H1 (cell line): ENCODE data around the gene ST8SIA4. TPM values are rescaled to one million over a fixed set of nuclear protein-coding genes. Genes with fewer than 3 reads are reported as not detected.

Experiments
- CTCF ChIA-PET: fragments of 300-600 bp; sonication (Branson Sonifier 250); formaldehyde crosslinking; loops from one replicate; lab custom pipeline; 2021; ENCODE audit not compliant: partially characterized antibody; lab: Charles Lee
- POLR2A ChIA-PET: fragments of 300-600 bp; sonication (Branson Sonifier 250); formaldehyde crosslinking; loops from one replicate; lab custom pipeline; 2021; ENCODE audit warnings: inconsistent platforms; ENCODE audit not compliant: partially characterized antibody; lab: Charles Lee
- DNase-seq, 2 experiments: peaks; one replicate each; pipeline versions ENCODE4 v3.0.0 to v3.0.0-alpha.2; 2010 to 2022; ENCODE audit warnings: low spot score in 2 of 2, low read depth in 1 of 2, mixed read lengths in 1 of 2
- FAIRE-seq: peaks from 2 replicates; lab custom pipeline; 2011; peaks lifted over from hg19 to GRCh38; lab: Jason Lieb, UNC
- H2AFZ ChIP-seq: 2 replicates; pipeline ENCODE4 v1.8.1; 2012; ENCODE audit warnings: low read length, inconsistent platforms
- H2AK5ac ChIP-seq: 2 replicates; pipeline ENCODE4 v1.6.1; 2013; ENCODE audit warnings: low read depth, low read length
- H2BK120ac ChIP-seq: replicated peaks from 2 replicates; pipeline ENCODE3; 2013; ENCODE audit warnings: low read depth, low read length, inconsistent platforms
- H2BK12ac ChIP-seq: 2 replicates; pipeline ENCODE4 v1.6.1; 2013; ENCODE audit warnings: low read depth, low read length
- H2BK15ac ChIP-seq: 2 replicates; pipeline ENCODE4 v1.6.1; 2013; ENCODE audit warnings: low read length
- H2BK20ac ChIP-seq: 2 replicates; pipeline ENCODE4 v1.6.1; 2013; ENCODE audit warnings: low read length
- H2BK5ac ChIP-seq: 2 replicates; pipeline ENCODE4 v1.6.1; 2013; ENCODE audit warnings: low read depth, low read length
- H3K14ac ChIP-seq: 2 replicates; pipeline ENCODE4 v1.6.1; 2013; ENCODE audit warnings: inconsistent platforms; ENCODE audit not compliant: insufficient read length
- H3K18ac ChIP-seq: 2 replicates; pipeline ENCODE4 v1.6.1; 2013; ENCODE audit warnings: low read length; ENCODE audit errors: extremely low read depth
- H3K23ac ChIP-seq: 2 replicates; pipeline ENCODE4 v1.6.1; 2013; ENCODE audit warnings: inconsistent platforms; ENCODE audit not compliant: insufficient read length
- H3K23me2 ChIP-seq: 2 replicates; pipeline ENCODE4 v1.6.1; 2013; ENCODE audit warnings: low read depth, low read length
- H3K27ac ChIP-seq: 2 replicates; pipeline ENCODE4 v1.6.1; 2011; ENCODE audit warnings: low read depth, low read length, inconsistent platforms
- H3K27me3 ChIP-seq, 4 experiments: replicated peaks in 1 of 4; 1 replicate in 1 of 4; 2 replicates in 3 of 4; pipeline versions ENCODE4 v1.6.1 to v1.8.1; 2011 to 2013; ENCODE audit warnings: low read length in 3 of 4, mild to moderate bottlenecking in 3 of 4, inconsistent platforms in 2 of 4, mixed read lengths in 2 of 4, moderate library complexity in 1 of 4; ENCODE audit not compliant: control insufficient read depth in 3 of 4, insufficient read depth in 3 of 4; ENCODE audit errors: extremely low read depth in 1 of 4
- H3K36me3 ChIP-seq, 4 experiments: 2 replicates each; pipeline versions ENCODE4 v1.6.1 to v1.8.1; 2011 to 2013; ENCODE audit warnings: mild to moderate bottlenecking in 4 of 4, low read length in 3 of 4, moderate library complexity in 2 of 4, control low read depth in 1 of 4, inconsistent platforms in 1 of 4; ENCODE audit not compliant: insufficient read depth in 4 of 4, control insufficient read depth in 2 of 4
- H3K4ac ChIP-seq: replicated peaks from 2 replicates; pipeline ENCODE3; 2013; ENCODE audit warnings: low read length, low read depth, mixed read lengths, inconsistent platforms; ENCODE audit not compliant: insufficient read length
- H3K4me1 ChIP-seq, 4 experiments: replicated peaks in 1 of 4; 1 replicate in 1 of 4; 2 replicates in 3 of 4; pipeline versions ENCODE4 v1.6.1 to v1.8.1; 2011 to 2013; ENCODE audit warnings: low read length in 3 of 4, inconsistent platforms in 2 of 4, mixed read lengths in 1 of 4; ENCODE audit not compliant: insufficient read depth in 4 of 4, control insufficient read depth in 3 of 4
- H3K4me2 ChIP-seq, 2 experiments: 2 replicates each; pipeline versions ENCODE4 v1.6.1 to v1.8.1; 2011 to 2013; ENCODE audit warnings: low read depth in 2 of 2, low read length in 2 of 2, control low read depth in 1 of 2, inconsistent platforms in 1 of 2, mild to moderate bottlenecking in 1 of 2; ENCODE audit not compliant: insufficient read depth in 1 of 2
- H3K4me3 ChIP-seq, 4 experiments: fragments of 200-600, 300-600 bp in 1 of 4; sonication (generic), shearing (Covaris generic), sonication (Bioruptor Twin) in 1 of 4; 2 replicates each; pipeline versions ENCODE4 v1.5.1 to v1.8.1; 2011 to 2016; ENCODE audit warnings: low read length in 4 of 4, low read depth in 3 of 4, control low read depth in 2 of 4, inconsistent platforms in 2 of 4, mild to moderate bottlenecking in 2 of 4, mixed read lengths in 1 of 4, moderate library complexity in 1 of 4; ENCODE audit not compliant: insufficient read depth in 2 of 4; ENCODE audit errors: extremely low read depth in 1 of 4
- H3K56ac ChIP-seq: replicated peaks from 2 replicates; pipeline ENCODE3; 2013; ENCODE audit warnings: low read depth, mild to moderate bottlenecking, mixed read lengths, low read length, inconsistent platforms; ENCODE audit not compliant: insufficient read length
- H3K79me1 ChIP-seq: 2 replicates; pipeline ENCODE4 v1.6.1; 2013; ENCODE audit warnings: low read depth, low read length, control low read depth
- H3K79me2 ChIP-seq, 2 experiments: 2 replicates each; pipeline versions ENCODE4 v1.6.1 to v1.8.1; 2012 to 2013; ENCODE audit warnings: low read length in 2 of 2, mild to moderate bottlenecking in 2 of 2, inconsistent platforms in 1 of 2; ENCODE audit not compliant: insufficient read depth in 2 of 2, control insufficient read depth in 1 of 2
- H3K9ac ChIP-seq, 4 experiments: replicated peaks in 1 of 4; 1 replicate in 1 of 4; 2 replicates in 3 of 4; pipeline versions ENCODE4 v1.6.1 to v1.8.1; 2011 to 2013; ENCODE audit warnings: low read depth in 3 of 4, low read length in 3 of 4, control low read depth in 2 of 4, mild to moderate bottlenecking in 2 of 4, moderate library complexity in 2 of 4, inconsistent platforms in 1 of 4; ENCODE audit errors: extremely low read depth in 1 of 4
- H3K9me3 ChIP-seq, 2 experiments: 2 replicates each; pipeline versions ENCODE4 v1.6.1 to v1.8.1; 2012 to 2013; ENCODE audit warnings: mild to moderate bottlenecking in 2 of 2, moderate library complexity in 2 of 2, control low read depth in 1 of 2, inconsistent platforms in 1 of 2, low read depth in 1 of 2, low read length in 1 of 2, mixed read lengths in 1 of 2; ENCODE audit not compliant: insufficient read depth in 2 of 2
- H4K20me1 ChIP-seq, 2 experiments: replicated peaks in 1 of 2; 2 replicates each; pipeline versions ENCODE3 to v1.8.1; 2011 to 2013; ENCODE audit warnings: inconsistent platforms in 2 of 2, low read length in 2 of 2, mild to moderate bottlenecking in 1 of 2; ENCODE audit not compliant: insufficient read depth in 2 of 2, control insufficient read depth in 1 of 2
- H4K5ac ChIP-seq: 2 replicates; pipeline ENCODE4 v1.6.1; 2013; ENCODE audit warnings: low read length, low read depth, mixed read lengths, inconsistent platforms; ENCODE audit not compliant: insufficient read length
- H4K8ac ChIP-seq: 2 replicates; pipeline ENCODE4 v1.8.0; 2013; ENCODE audit warnings: mild to moderate bottlenecking, moderate library complexity, low read length, inconsistent platforms; ENCODE audit not compliant: insufficient read depth; ENCODE audit errors: extremely low read depth
- H4K91ac ChIP-seq: replicated peaks from 2 replicates; pipeline ENCODE3; 2013; ENCODE audit warnings: low read length, mixed read lengths, inconsistent platforms; ENCODE audit not compliant: insufficient read length
- CEBPB ChIP-seq: IDR thresholded peaks from 2 replicates; pipeline ENCODE4 v1.6.1; 2012; ENCODE audit warnings: low read depth, low read length
- E2F6 ChIP-seq: IDR thresholded peaks from 2 replicates; pipeline ENCODE4 v1.6.1; 2012; ENCODE audit warnings: inconsistent platforms
- EP300 ChIP-seq, 2 experiments: IDR thresholded peaks; 1 replicate in 1 of 2; 2 replicates in 1 of 2; pipeline ENCODE4 v1.6.1; 2011 to 2012; ENCODE audit warnings: low read depth in 2 of 2, low read length in 2 of 2, mild to moderate bottlenecking in 2 of 2, borderline replicate concordance in 1 of 2, inconsistent platforms in 1 of 2, moderate library complexity in 1 of 2
- NRF1 ChIP-seq: IDR thresholded peaks from 2 replicates; pipeline ENCODE4 v1.6.1; 2011; ENCODE audit warnings: mild to moderate bottlenecking, low read depth, low read length, improper control_type of control experiment
- RAD21 ChIP-seq, 2 experiments: IDR thresholded peaks in 1 of 2; conservative IDR thresholded peaks in 1 of 2; 2 replicates each; pipeline ENCODE4 v1.6.1; 2011; ENCODE audit warnings: low read depth in 2 of 2, low read length in 2 of 2, improper control_type of control experiment in 1 of 2, inconsistent platforms in 1 of 2, mild to moderate bottlenecking in 1 of 2, moderate library complexity in 1 of 2
- RXRA ChIP-seq: IDR thresholded peaks from 2 replicates; pipeline ENCODE4 v1.6.1; 2011; ENCODE audit warnings: low read depth, mild to moderate bottlenecking, low read length, moderate library complexity; ENCODE audit not compliant: insufficient read depth
- SUZ12 ChIP-seq: fragments of 200-600 bp; sonication (generic); IDR thresholded peaks from 2 replicates; pipeline ENCODE4 v1.6.1; 2012; ENCODE audit warnings: mild to moderate bottlenecking, inconsistent platforms, low read length, moderate library complexity, mixed read lengths
- TCF12 ChIP-seq: IDR thresholded peaks from 2 replicates; pipeline ENCODE4 v1.6.1; 2011; ENCODE audit warnings: low read depth, mild to moderate bottlenecking, low read length
- ZNF274 ChIP-seq: IDR thresholded peaks from 2 replicates; pipeline ENCODE4 v1.7.0; 2012; ENCODE audit warnings: low read length, borderline replicate concordance; ENCODE audit errors: extremely low read depth
- WGBS, 2 experiments: shearing (Covaris generic) in 1 of 2; methylation state at CpG; one replicate each; pipeline versions ENCODE4 v1.1.6 to v1.1.7; 2013 to 2015; ENCODE audit warnings: low lambda C conversion rate in 2 of 2, mixed read lengths in 2 of 2, inconsistent platforms in 1 of 2, low coverage in 1 of 2, missing lambda C conversion rate in 1 of 2; ENCODE audit not compliant: insufficient replicate concordance in 2 of 2, insufficient coverage in 1 of 2, insufficient read length in 1 of 2; ENCODE audit errors: extremely low coverage in 1 of 2, missing lambda C conversion rate in 1 of 2; 5-methylcytosine and 5-hydroxymethylcytosine counted together
- polyA plus RNA-seq, 7 experiments: library from polyadenylated mRNA; depleted of rRNA in 3 of 7; stranded (reverse) in 5 of 7; unstranded in 2 of 7; fragments of >200 nt in 5 of 7; fragments of 200-250 nt in 2 of 7; gene quantifications; 1 replicate in 5 of 7; 2 replicates in 1 of 7; 4 replicates in 1 of 7; pipeline versions ENCODE4 v1.2.1 to v1.2.3, GENCODE V29; 2011 to 2013; ENCODE audit warnings: missing spikeins in 2 of 7, mixed read lengths in 2 of 7
- total RNA-seq: library from RNA; stranded (reverse); fragmentation: NEBNext Ultra II Directional; extraction: Animal tissue kit (Norgen Biotek cat#: 25700); gene quantifications from 2 replicates; pipeline ENCODE4 v1.2.1, GENCODE V29; 2021
- TF ChIP-seq, protein P1 (sequence below): IDR thresholded peaks from 2 replicates; pipeline ENCODE4 v1.6.1; 2011; ENCODE audit warnings: low read depth, mild to moderate bottlenecking, low read length; ENCODE audit not compliant: insufficient read depth

The ST8SIA4 gene
- total and polyA plus RNA-seq, 2 of the 8 experiments (the other 6 are each of a cell fraction or from before 2014, with no cell fraction given): 0.08 to 0.50 TPM

DNA sequence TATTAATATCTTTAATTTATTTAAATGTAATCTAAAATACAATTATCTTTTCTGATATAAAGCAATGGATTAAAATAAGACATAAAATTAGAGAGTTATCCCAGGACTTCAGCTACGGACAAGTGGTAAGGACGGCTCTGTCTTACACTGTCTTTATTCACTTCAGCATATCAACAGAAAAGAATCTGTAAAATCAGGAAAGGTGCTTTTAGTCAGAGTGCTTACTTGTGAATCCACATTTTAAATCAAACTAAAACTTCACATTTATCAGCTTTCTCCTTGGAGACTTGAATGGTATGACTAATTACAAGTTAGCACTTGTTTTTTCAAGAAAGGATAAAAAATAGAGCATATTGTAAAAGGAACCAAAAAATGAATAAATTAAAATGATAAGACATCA lies 39.3 kb downstream of the ST8SIA4 start:
- 92% methylated on average over 2 of the region's 2 CpGs; no CpG with 5 or more reads in 1 of the 2 experiments for WGBS, 2 experiments
- Histone ChIP-seq H2BK5ac (no peak overlapping the region), H3K9ac (no peak overlapping the region), H3K36me3 (no peaks in the 10 kb centered on the region), H2BK12ac (no peak overlapping the region), H2BK20ac (no peak overlapping the region), H3K4me2 (no peak overlapping the region), H4K91ac (no peak overlapping the region), H3K79me2 (no peaks in the 10 kb centered on the region), H4K5ac (no peak overlapping the region), H3K4ac (no peak overlapping the region), H2AK5ac (no peak overlapping the region), H2AFZ (no peak overlapping the region), H3K27ac (no peak overlapping the region), H3K14ac (no peak overlapping the region), H3K9me3 (no peaks in the 10 kb centered on the region), H3K4me1 (no peaks in the 10 kb centered on the region), H4K20me1 (no peaks in the 10 kb centered on the region), H3K4me3 (no peak overlapping the region), H3K23me2 (no peaks in the 10 kb centered on the region), H3K27me3 (no peaks in the 10 kb centered on the region), H4K8ac (no peak overlapping the region), H3K79me1 (no peaks in the 10 kb centered on the region), H2BK120ac (no peak overlapping the region)
- CTCF ChIA-PET: no interaction called here
- DNase-seq (no peak), FAIRE-seq (no peak)
- TF ChIP-seq NRF1 (no peak), RXRA (no peak), TCF12 (no peak), EP300 (IDR thresholded peaks at IDR 0.05; ENCODE audit: borderline replicate concordance in 1 of 2, low read depth in 2 of 2, low read length in 2 of 2) (no peak), E2F6 (no peak), RAD21 (IDR thresholded peaks at IDR 0.05 in 1 of 2, conservative IDR thresholded peaks at IDR 0.05 in 1 of 2; ENCODE audit: low read depth in 2 of 2, low read length in 2 of 2) (no peak), ZNF274 (no peak), SUZ12 (no peak), CEBPB (no peak)
- TF ChIP-seq, protein P1, sequence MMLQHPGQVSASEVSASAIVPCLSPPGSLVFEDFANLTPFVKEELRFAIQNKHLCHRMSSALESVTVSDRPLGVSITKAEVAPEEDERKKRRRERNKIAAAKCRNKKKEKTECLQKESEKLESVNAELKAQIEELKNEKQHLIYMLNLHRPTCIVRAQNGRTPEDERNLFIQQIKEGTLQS: no peak
- TF ChIP-seq, all 59 proteins: peak for 0
- Histone ChIP-seq H3K23ac (no peak overlapping the region), H2BK15ac (no peak overlapping the region), H3K56ac (no peak overlapping the region), H3K18ac (no peak overlapping the region)
- POLR2A ChIA-PET: no interaction called here
